DND-41 (cell line): ENCODE results near the gene RNASEL.

Experiments
- ATAC-seq: fragments of 200-7000 bp; cut with Tn5 transposase; 3 replicates; pipeline ENCODE4 v1.9.1; 2021; ENCODE audit warnings: low read depth; ENCODE audit not compliant: insufficient read depth
- DNase-seq: peaks from one replicate; pipeline ENCODE4 v3.0.0-alpha.2; 2020
- H2AFZ ChIP-seq: 2 replicates; pipeline ENCODE4 v1.6.0; 2012; ENCODE audit warnings: low read depth, low read length
- H3K27ac ChIP-seq: 2 replicates; pipeline ENCODE4 v1.5.1; 2012; ENCODE audit warnings: low read length, inconsistent platforms
- H3K27me3 ChIP-seq: fragments of 200-600 bp; sonication (generic); 2 replicates; pipeline ENCODE4 v1.6.0; 2012; ENCODE audit warnings: low read length, mild to moderate bottlenecking, inconsistent platforms; ENCODE audit not compliant: insufficient read depth, poor library complexity
- H3K36me3 ChIP-seq: 2 replicates; pipeline ENCODE4 v1.5.1; 2012; ENCODE audit warnings: low read length, inconsistent platforms; ENCODE audit not compliant: insufficient read depth
- H3K4me1 ChIP-seq: 2 replicates; pipeline ENCODE4 v1.5.1; 2012; ENCODE audit warnings: mild to moderate bottlenecking, low read length; ENCODE audit not compliant: insufficient read depth
- H3K4me2 ChIP-seq: 2 replicates; pipeline ENCODE4 v1.6.0; 2012; ENCODE audit warnings: mild to moderate bottlenecking, moderate library complexity, low read length, inconsistent platforms; ENCODE audit not compliant: insufficient read depth
- H3K4me3 ChIP-seq, 2 experiments: fragments of 200-600 bp in 1 of 2; shearing (Covaris generic) in 1 of 2; 2 replicates each; pipeline ENCODE4 v1.5.1; 2012 to 2016; ENCODE audit warnings: inconsistent platforms in 2 of 2, low read length in 2 of 2, mild to moderate bottlenecking in 2 of 2, low read depth in 1 of 2, moderate library complexity in 1 of 2
- H3K79me2 ChIP-seq: 2 replicates; pipeline ENCODE4 v1.6.0; 2012; ENCODE audit warnings: low read length, inconsistent platforms; ENCODE audit not compliant: insufficient read depth
- H3K9ac ChIP-seq: 2 replicates; pipeline ENCODE4 v1.6.0; 2012; ENCODE audit warnings: low read depth, mild to moderate bottlenecking, inconsistent platforms, low read length, moderate library complexity
- H3K9me3 ChIP-seq: 2 replicates; pipeline ENCODE4 v1.5.1; 2012; ENCODE audit warnings: low read length, moderate library complexity, mild to moderate bottlenecking, inconsistent platforms; ENCODE audit not compliant: insufficient read depth, severe bottlenecking
- H4K20me1 ChIP-seq: 2 replicates; pipeline ENCODE4 v1.6.0; 2012; ENCODE audit warnings: low read length; ENCODE audit not compliant: insufficient read depth
- CTCF ChIP-seq: IDR thresholded peaks from 2 replicates; pipeline ENCODE4 v1.5.1; 2012; ENCODE audit warnings: borderline replicate concordance, low read length, moderate library complexity, mild to moderate bottlenecking; ENCODE audit not compliant: poor library complexity, severe bottlenecking; ENCODE audit errors: extremely low read depth
- EZH2 ChIP-seq: IDR thresholded peaks from 3 replicates; pipeline ENCODE4 v1.6.1; 2012; ENCODE audit warnings: borderline replicate concordance, low read depth, mild to moderate bottlenecking, moderate library complexity, low read length, inconsistent platforms; ENCODE audit not compliant: severe bottlenecking

RNASEL gene

GRCh38 chr1:182575540-182576149 is 13.4 kb downstream of the RNASEL start:
- no peak for ATAC-seq
- Histone ChIP-seq H3K4me1 (no peaks in the 10 kb centered on the region), H3K79me2 (no peaks in the 10 kb centered on the region), H3K9me3 (no peaks in the 10 kb centered on the region), H3K4me3 (no peak overlapping the region), H4K20me1 (no peaks in the 10 kb centered on the region), H2AFZ (no peak overlapping the region), H3K9ac (no peak overlapping the region), H3K4me2 (no peak overlapping the region), H3K27me3 (no peaks in the 10 kb centered on the region), H3K27ac (no peak overlapping the region), H3K36me3 (peaks cover 33% of the 10 kb centered on the region)
- TF ChIP-seq EZH2 (no peak), CTCF (no peak)
- no peak for DNase-seq

GRCh38 chr1:182574156-182574555 is 14.9 kb downstream of the RNASEL start:
- no peak for TF ChIP-seq EZH2
- no peak for TF ChIP-seq CTCF
- ATAC-seq, result no peak
- no peak overlapping the region for H3K4me2 ChIP-seq

GRCh38 chr1:182570611-182570970 is 18.5 kb downstream of the RNASEL start:
- ATAC-seq (no peak), DNase-seq (no peak)
- TF ChIP-seq CTCF (no peak), EZH2 (no peak)
- no peak overlapping the region for H2AFZ ChIP-seq
- H3K79me2 ChIP-seq, result no peaks in the 10 kb centered on the region
- no peaks in the 10 kb centered on the region for H4K20me1 ChIP-seq
- no peaks in the 10 kb centered on the region for H3K27me3 ChIP-seq
- H3K4me1 ChIP-seq, result no peaks in the 10 kb centered on the region
- no peaks in the 10 kb centered on the region for H3K9me3 ChIP-seq
- no peak overlapping the region for H3K9ac ChIP-seq
- H3K27ac ChIP-seq, result no peak overlapping the region
- peaks cover 12% of the 10 kb centered on the region for H3K36me3 ChIP-seq
- no peak overlapping the region for H3K4me3 ChIP-seq
- H3K4me2 ChIP-seq, result no peak overlapping the region

More at GRCh38 chr1:182574156-182574555, 14.9 kb downstream of the RNASEL start:
- H3K79me2 ChIP-seq, result no peaks in the 10 kb centered on the region
- no peaks in the 10 kb centered on the region for H3K9me3 ChIP-seq
- no peak overlapping the region for H2AFZ ChIP-seq
- H3K27me3 ChIP-seq, result no peaks in the 10 kb centered on the region
- H3K36me3 ChIP-seq, result peaks cover 19% of the 10 kb centered on the region
- H4K20me1 ChIP-seq, result no peaks in the 10 kb centered on the region
- no peak overlapping the region for H3K27ac ChIP-seq
- no peaks in the 10 kb centered on the region for H3K4me1 ChIP-seq
- H3K9ac ChIP-seq, result no peak overlapping the region
- H3K4me3 ChIP-seq, result no peak overlapping the region
- no peak for DNase-seq

- H3K9me3 ChIP-seq, result no peaks in the 10 kb centered on the region
- no peak overlapping the region for H3K9ac ChIP-seq
- DNase-seq, result no peak
- H3K36me3 ChIP-seq, result peaks cover 7% of the 10 kb centered on the region
- H3K79me2 ChIP-seq, result no peaks in the 10 kb centered on the region
- no peak overlapping the region for H2AFZ ChIP-seq
- H3K4me3 ChIP-seq, result no peak overlapping the region
- ATAC-seq, result no peak
- no peak overlapping the region for H3K27ac ChIP-seq
- H4K20me1 ChIP-seq, result no peaks in the 10 kb centered on the region
- no peak overlapping the region for H3K4me2 ChIP-seq
- H3K27me3 ChIP-seq, result no peaks in the 10 kb centered on the region
- no peaks in the 10 kb centered on the region for H3K4me1 ChIP-seq
- TF ChIP-seq EZH2, result no peak
- no peak for TF ChIP-seq CTCF
Observed at GRCh38 chr1:182569939-182570610, 19.0 kb downstream of the RNASEL start.
